Activated CD4-positive, alpha-beta memory T cell treated with anti-CD3 and anti-CD28 coated beads, Interleukin-2, amount 10 ng/mL, durations not matched to agents 7 days and 5 days (primary cell): ENCODE results near the gene ZBTB42. TPM values are rescaled to one million over a fixed set of nuclear protein-coding genes. Genes with fewer than 3 reads are reported as not detected.

Experiments
- CTCF ChIA-PET: fragments of 350-600 bp; sonication (Branson Sonifier 250); formaldehyde crosslinking; loops from one replicate; lab custom pipeline; 2021; ENCODE audit warnings: antibody characterized with exemption, inconsistent platforms; lab: Charles Lee
- POLR2A ChIA-PET: fragments of 350-600 bp; sonication (Branson Sonifier 250); formaldehyde crosslinking; loops from one replicate; lab custom pipeline; 2021; ENCODE audit warnings: antibody characterized with exemption; lab: Charles Lee
- DNase-seq: peaks from one replicate; pipeline ENCODE4 v3.0.0-alpha.2; 2020
- H3K27ac Mint-ChIP-seq: one replicate; pipeline ENCODE4 v1.8.0; 2021; ENCODE audit warnings: mild to moderate bottlenecking, mixed read lengths
- H3K27me3 Mint-ChIP-seq: one replicate; pipeline ENCODE4 v1.8.0; 2021; ENCODE audit warnings: mixed read lengths
- H3K36me3 Mint-ChIP-seq: one replicate; pipeline ENCODE4 v1.8.0; 2021; ENCODE audit warnings: low read depth, mixed read lengths
- H3K4me1 Mint-ChIP-seq: one replicate; pipeline ENCODE4 v1.8.0; 2021; ENCODE audit warnings: mixed read lengths
- H3K4me3 Mint-ChIP-seq: one replicate; pipeline ENCODE4 v1.8.0; 2021; ENCODE audit warnings: mild to moderate bottlenecking, mixed read lengths
- H3K9me3 Mint-ChIP-seq: one replicate; pipeline ENCODE4 v1.8.0; 2021; ENCODE audit warnings: mixed read lengths
- total RNA-seq, 2 experiments: library from RNA; stranded (reverse); gene quantifications; one replicate each; pipeline ENCODE4 v1.2.3, GENCODE V29; 2021

Gene ZBTB42
- total RNA-seq, 2 experiments from 2014 or later: 4.9 to 5.5 TPM

GRCh38 chr14:104779776-104780512 is 21.0 kb upstream of the ZBTB42 start:
- ChIA-PET POLR2A (interaction anchor here (1.1 kb wide), 1 partner anchor 38 kb away, joined by 3 read pairs; no protein-coding TSS in a partner anchor), CTCF (interaction anchor here (1.0 kb wide), 1 partner anchor 9 kb away, joined by 3 read pairs; no protein-coding TSS in a partner anchor)
- no peaks in the 10 kb centered on the region for H3K9me3 Mint-ChIP-seq
- DNase-seq: no peak
- no peak overlapping the region for H3K4me3 Mint-ChIP-seq
- no peak overlapping the region for H3K27ac Mint-ChIP-seq
- no peaks in the 10 kb centered on the region for H3K4me1 Mint-ChIP-seq
- peaks cover 18% of the 10 kb centered on the region for H3K36me3 Mint-ChIP-seq
- H3K27me3 Mint-ChIP-seq: no peaks in the 10 kb centered on the region

GRCh38 chr14:104780513-104781030 is 20.3 kb upstream of the ZBTB42 start:
- Mint-ChIP-seq H3K27ac (no peak overlapping the region), H3K4me3 (no peak overlapping the region), H3K27me3 (no peaks in the 10 kb centered on the region), H3K9me3 (no peaks in the 10 kb centered on the region), H3K4me1 (no peaks in the 10 kb centered on the region), H3K36me3 (peaks cover 18% of the 10 kb centered on the region)
- ChIA-PET CTCF (no interaction called here), POLR2A (interaction anchor here (1.1 kb wide), 1 partner anchor 37 kb away, joined by 3 read pairs; no protein-coding TSS in a partner anchor)
- no peak for DNase-seq

- H3K4me3 Mint-ChIP-seq: no peak overlapping the region
These were observed 19.4 kb upstream of the ZBTB42 start for GRCh38 chr14:104781271-104782077.

GRCh38 chr14:104782086-104782807 is 18.7 kb upstream of the ZBTB42 start:
- DNase-seq: no peak
- Mint-ChIP-seq H3K4me3 (no peak overlapping the region), H3K27ac (no peak overlapping the region), H3K36me3 (peaks cover 6% of the 10 kb centered on the region), H3K27me3 (no peaks in the 10 kb centered on the region), H3K4me1 (peaks cover 6% of the 10 kb centered on the region), H3K9me3 (no peaks in the 10 kb centered on the region)
- ChIA-PET POLR2A (no interaction called here), CTCF (interaction anchor here (1.5 kb wide), 1 partner anchor 11 kb away, joined by 7 read pairs; no protein-coding TSS in a partner anchor)

More at GRCh38 chr14:104781271-104782077, 19.4 kb upstream of the ZBTB42 start:
- Mint-ChIP-seq H3K9me3 (no peaks in the 10 kb centered on the region), H3K27ac (no peak overlapping the region), H3K27me3 (no peaks in the 10 kb centered on the region), H3K4me1 (peaks cover 2% of the 10 kb centered on the region), H3K36me3 (peaks cover 12% of the 10 kb centered on the region)
- DNase-seq: no peak
- ChIA-PET CTCF (interaction anchor here (1.5 kb wide), 1 partner anchor 11 kb away, joined by 7 read pairs; no protein-coding TSS in a partner anchor), POLR2A (no interaction called here)

- POLR2A ChIA-PET: no interaction called here
- H3K27ac Mint-ChIP-seq: no peak overlapping the region
These were observed 18.1 kb upstream of the ZBTB42 start for GRCh38 chr14:104782808-104783139.

GRCh38 chr14:104783484-104784217 is 17.2 kb upstream of the ZBTB42 start:
- H3K9me3 Mint-ChIP-seq: no peaks in the 10 kb centered on the region
- no peaks in the 10 kb centered on the region for H3K27me3 Mint-ChIP-seq
- peaks cover 6% of the 10 kb centered on the region for H3K4me1 Mint-ChIP-seq
- H3K27ac Mint-ChIP-seq: no peak overlapping the region
- H3K4me3 Mint-ChIP-seq: no peak overlapping the region
- H3K36me3 Mint-ChIP-seq: no peaks in the 10 kb centered on the region
- ChIA-PET POLR2A (no interaction called here), CTCF (no interaction called here)
- no peak for DNase-seq

More at GRCh38 chr14:104782808-104783139, 18.1 kb upstream of the ZBTB42 start:
- CTCF ChIA-PET: no interaction called here
- no peak for DNase-seq
- no peak overlapping the region for H3K4me3 Mint-ChIP-seq
- H3K9me3 Mint-ChIP-seq: no peaks in the 10 kb centered on the region
- H3K36me3 Mint-ChIP-seq: peaks cover 4% of the 10 kb centered on the region
- H3K4me1 Mint-ChIP-seq: peaks cover 6% of the 10 kb centered on the region
- no peaks in the 10 kb centered on the region for H3K27me3 Mint-ChIP-seq

GRCh38 chr14:104784218-104784568 is 16.7 kb upstream of the ZBTB42 start:
- no peaks in the 10 kb centered on the region for H3K36me3 Mint-ChIP-seq
- H3K27ac Mint-ChIP-seq: no peak overlapping the region
- CTCF ChIA-PET: no interaction called here
- no peaks in the 10 kb centered on the region for H3K27me3 Mint-ChIP-seq
- no peak for DNase-seq
- H3K9me3 Mint-ChIP-seq: no peaks in the 10 kb centered on the region
- no peak overlapping the region for H3K4me3 Mint-ChIP-seq
- POLR2A ChIA-PET: interaction anchor here (0.9 kb wide), 1 partner anchor 10 kb away, joined by 3 read pairs; no protein-coding TSS in a partner anchor
- H3K4me1 Mint-ChIP-seq: peaks cover 6% of the 10 kb centered on the region

GRCh38 chr14:104784846-104785707 is 15.8 kb upstream of the ZBTB42 start:
- no peak for DNase-seq
- no peaks in the 10 kb centered on the region for H3K36me3 Mint-ChIP-seq
- CTCF ChIA-PET: no interaction called here
- POLR2A ChIA-PET: interaction anchor here (0.9 kb wide), 1 partner anchor 9 kb away, joined by 3 read pairs; no protein-coding TSS in a partner anchor
- H3K27me3 Mint-ChIP-seq: no peaks in the 10 kb centered on the region
- peaks cover 6% of the 10 kb centered on the region for H3K4me1 Mint-ChIP-seq
- no peak overlapping the region for H3K4me3 Mint-ChIP-seq
- no peak overlapping the region for H3K27ac Mint-ChIP-seq
- H3K9me3 Mint-ChIP-seq: no peaks in the 10 kb centered on the region

GRCh38 chr14:104785708-104786080 is 15.2 kb upstream of the ZBTB42 start:
- DNase-seq: no peak
- CTCF ChIA-PET: no interaction called here
- Mint-ChIP-seq H3K27me3 (no peaks in the 10 kb centered on the region), H3K4me1 (peaks cover 6% of the 10 kb centered on the region), H3K36me3 (no peaks in the 10 kb centered on the region), H3K9me3 (no peaks in the 10 kb centered on the region), H3K27ac (no peak overlapping the region), H3K4me3 (no peak overlapping the region)
- POLR2A ChIA-PET: no interaction called here

GRCh38 chr14:104786091-104786586 is 14.8 kb upstream of the ZBTB42 start:
- no peaks in the 10 kb centered on the region for H3K9me3 Mint-ChIP-seq
- no peak overlapping the region for H3K27ac Mint-ChIP-seq
- ChIA-PET POLR2A (no interaction called here), CTCF (interaction anchor here (0.7 kb wide), 1 partner anchor 416 kb away, joined by 3 read pairs; no protein-coding TSS in a partner anchor)
- peaks cover 10% of the 10 kb centered on the region for H3K4me1 Mint-ChIP-seq
- H3K27me3 Mint-ChIP-seq: no peaks in the 10 kb centered on the region
- H3K4me3 Mint-ChIP-seq: no peak overlapping the region
- H3K36me3 Mint-ChIP-seq: no peaks in the 10 kb centered on the region
- DNase-seq: no peak
